Panc1 (cell line): Measurements from ENCODE around the gene SERTAD3. TPM values are rescaled to one million over a fixed set of nuclear protein-coding genes. Genes with fewer than 3 reads are reported as not detected.

Experiments used
- ATAC-seq: fragments of 200-7000 bp; cut with Tn5 transposase; 2 replicates; pipeline ENCODE4 v1.9.1; 2020; ENCODE audit warnings: mild to moderate bottlenecking, moderate library complexity
- BruUV-seq: library from RNA; stranded (reverse); fragments of 400-500 nt; replicated peaks from 2 replicates; lab custom pipeline; 2021; lab: Mats Ljungman, UMichigan
- CTCF ChIA-PET: fragments of 300-600 bp; sonication (Branson Sonifier 250); formaldehyde crosslinking; loops from one replicate; lab custom pipeline; 2022; ENCODE audit warnings: antibody characterized with exemption; lab: Charles Lee
- POLR2A ChIA-PET: fragments of 300-600 bp; sonication (Branson Sonifier 250); formaldehyde crosslinking; loops from one replicate; lab custom pipeline; 2022; ENCODE audit warnings: antibody characterized with exemption; lab: Charles Lee
- DNase-seq: peaks from one replicate; pipeline ENCODE4 v3.0.0-alpha.2; 2010; ENCODE audit warnings: low read depth, low spot score
- H3K27ac ChIP-seq: 2 replicates; pipeline ENCODE4 v1.5.1; 2011; ENCODE audit warnings: mild to moderate bottlenecking, low read length, inconsistent platforms
- H3K27me3 ChIP-seq: fragments of 200-500 bp; sonication (Bioruptor generic); 2 replicates; pipeline ENCODE4 v1.6.0; 2014; ENCODE audit warnings: low read length, inconsistent platforms; ENCODE audit not compliant: control insufficient read depth, insufficient read depth
- H3K36me3 ChIP-seq: fragments of 200-500 bp; sonication (Bioruptor generic); 2 replicates; pipeline ENCODE4 v1.5.1; 2014; ENCODE audit warnings: inconsistent platforms, mild to moderate bottlenecking, low read length, moderate library complexity; ENCODE audit not compliant: control insufficient read depth, insufficient read depth
- H3K4me1 ChIP-seq: 2 replicates; pipeline ENCODE4 v1.5.1; 2011; ENCODE audit warnings: inconsistent platforms, mild to moderate bottlenecking, low read length, moderate library complexity; ENCODE audit not compliant: control insufficient read depth, insufficient read depth
- H3K4me3 ChIP-seq, 2 experiments: 2 replicates each; pipeline ENCODE4 v1.5.1; 2011 to 2012; ENCODE audit warnings: low read depth in 2 of 2, low read length in 2 of 2, mild to moderate bottlenecking in 2 of 2, inconsistent platforms in 1 of 2, moderate library complexity in 1 of 2
- H3K9me3 ChIP-seq: fragments of 200-500 bp; sonication (Bioruptor generic); 2 replicates; pipeline ENCODE4 v1.5.1; 2014; ENCODE audit warnings: low read depth, mild to moderate bottlenecking, inconsistent platforms, low read length, moderate library complexity; ENCODE audit not compliant: control insufficient read depth, insufficient read depth
- CTCF ChIP-seq: fragments of 450-650 bp; IDR thresholded peaks from 2 replicates; pipeline ENCODE4 v1.5.1; 2017; ENCODE audit warnings: mild to moderate bottlenecking
- POLR2AphosphoS5 ChIP-seq: IDR thresholded peaks from 2 replicates; pipeline ENCODE4 v1.6.1; 2012; ENCODE audit warnings: mild to moderate bottlenecking, low read depth, low read length, moderate library complexity
- REST ChIP-seq, 2 experiments: IDR thresholded peaks; 2 replicates each; pipeline ENCODE4 v1.6.1; 2011 to 2012; ENCODE audit warnings: low read depth in 2 of 2, control low read depth in 1 of 2, low read length in 1 of 2, mild to moderate bottlenecking in 1 of 2, moderate library complexity in 1 of 2; ENCODE audit not compliant: insufficient read depth in 1 of 2
- SIN3A ChIP-seq: IDR thresholded peaks from 2 replicates; pipeline ENCODE4 v1.6.1; 2012; ENCODE audit warnings: low read depth, mild to moderate bottlenecking, low read length, moderate library complexity, borderline replicate concordance; ENCODE audit not compliant: insufficient read depth
- TCF7L2 ChIP-seq: IDR thresholded peaks from 2 replicates; pipeline ENCODE4 v1.6.1; 2011; ENCODE audit warnings: mild to moderate bottlenecking, low read depth, low read length, inconsistent platforms
- in situ Hi-C: cut with HindIII; loops from 2 replicates; pipeline ENCODE4 v1.10.0; 2016; ENCODE audit warnings: low sequenced_read_pairs, low pct_unique_long_range_greater_than_20kb
- intact Hi-C: fragments of 100-400 bp; cut with micrococcal nuclease; formaldehyde crosslinking; loops from one replicate; pipeline ENCODE4 v1.10.0; 2022; ENCODE audit not compliant: unreplicated experiment
- total RNA-seq: library from RNA; stranded (reverse); gene quantifications from one replicate; pipeline ENCODE4 v1.2.1, GENCODE V29; 2021; ENCODE audit not compliant: unreplicated experiment

SERTAD3 gene
- total RNA-seq, 1 experiment from 2014 or later: 35.7 TPM

GRCh38 chr19:40421993-40422747, 22.0 kb downstream of the SERTAD3 start:
- H3K27ac ChIP-seq: peak overlapping the region; percentile 92
- POLR2A ChIA-PET: no interaction called here

More at GRCh38 chr19:40421993-40422747, 22.0 kb downstream of the SERTAD3 start:
- DNase-seq: no peak
- Histone ChIP-seq H3K4me1 (peaks cover 29% of the 10 kb centered on the region), H3K9me3 (no peaks in the 10 kb centered on the region), H3K36me3 (peaks cover 4% of the 10 kb centered on the region; the same call in 1 of the 2 replicates), H3K27me3 (no peaks in the 10 kb centered on the region), H3K4me3 (peak overlapping the region; percentile 53 to 64; a peak in 3 of 4 replicates)
- CTCF ChIA-PET: interaction anchor here (1.9 kb wide), 1 partner anchor 42 kb away, joined by 5 read pairs; no protein-coding TSS in a partner anchor
- no peak for ATAC-seq
- intact Hi-C loops (no loop called here), in situ Hi-C loops (no loop called here)
- BruUV-seq: no TSS peak
- TF ChIP-seq CTCF (no peak), SIN3A (no peak), POLR2AphosphoS5 (no peak), TCF7L2 (no peak), REST (IDR thresholded peaks at IDR 0.05; ENCODE audit: insufficient read depth in 1 of 2, low read depth in 2 of 2, low read length in 1 of 2) (no peak)
